Stimulated activated CD8-positive, alpha-beta memory T cell treated with anti-CD3 and anti-CD28 coated beads, Interleukin-15, amount 100 ng/mL, for 24 hours (primary cell): ENCODE data around the gene MROH2B.
"Not testable (repeated sequence)": the region's sequence is repeated elsewhere in the genome, so short reads cannot be mapped to it uniquely, and the experiment has no call there.

ENCODE experiments used
- DNase-seq: peaks from one replicate; pipeline ENCODE4 v3.0.0-alpha.2; 2020; ENCODE audit warnings: low read depth

Gene MROH2B

DNA sequence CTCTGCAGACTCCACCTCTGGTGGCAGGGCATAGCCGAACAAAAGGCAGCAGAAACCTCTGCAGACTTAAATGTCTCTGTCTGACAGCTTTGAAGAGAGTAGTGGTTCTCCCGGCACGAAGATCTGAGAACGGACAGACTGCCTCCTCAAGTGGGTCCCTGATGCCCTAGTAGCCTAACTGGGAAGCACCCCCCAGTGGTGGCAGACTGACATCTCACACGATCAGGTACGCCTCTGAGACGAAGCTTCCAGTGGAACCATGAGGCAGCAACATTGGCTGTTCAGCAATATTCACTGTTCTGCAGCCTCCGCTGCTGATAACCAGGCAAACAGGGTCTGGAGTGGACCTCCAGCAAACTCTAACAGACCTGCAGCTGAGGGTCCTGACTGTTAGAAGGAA lies 48.5 kb downstream of the MROH2B start:
- not testable (repeated sequence) for DNase-seq

DNA sequence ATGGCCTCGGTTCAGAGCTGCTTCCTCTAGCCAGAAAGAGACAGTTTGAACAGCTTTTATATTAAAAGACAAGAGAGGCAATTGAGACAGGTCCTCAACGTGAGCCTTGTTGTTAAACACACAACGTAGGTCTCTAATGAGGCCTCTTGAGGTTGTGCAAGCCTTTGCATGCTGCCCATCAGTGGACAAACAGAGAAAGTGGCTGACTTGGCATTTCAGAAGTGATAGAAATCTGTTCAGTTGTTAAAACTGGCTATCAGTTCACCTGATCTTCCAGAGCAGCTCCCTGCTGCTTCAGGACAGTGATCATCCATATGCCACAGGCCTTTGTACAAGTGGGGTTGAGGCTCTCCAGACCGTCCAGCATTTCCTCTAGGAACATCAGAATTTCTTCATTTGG lies 58.8 kb downstream of the MROH2B start:
- DNase-seq = no peak

DNA sequence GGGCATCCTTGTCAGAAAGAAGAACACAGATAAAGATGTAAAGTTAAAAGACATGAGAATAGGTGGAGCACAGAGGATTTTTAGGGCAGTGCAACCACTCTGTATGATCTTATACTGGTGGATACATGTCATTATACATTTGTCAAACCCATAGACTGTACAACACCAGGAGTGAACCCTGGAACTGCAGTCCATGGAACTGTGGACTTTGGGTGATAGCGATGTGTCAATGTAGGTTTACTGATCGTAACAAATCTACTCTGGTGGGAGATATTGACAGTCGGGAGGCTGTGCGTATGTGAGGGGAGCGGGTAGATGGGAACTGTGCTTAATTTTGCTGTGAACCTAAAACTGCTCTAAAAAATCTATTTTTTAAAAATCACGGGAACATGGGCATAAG lies 60.6 kb downstream of the MROH2B start:
- DNase-seq = no peak

DNA sequence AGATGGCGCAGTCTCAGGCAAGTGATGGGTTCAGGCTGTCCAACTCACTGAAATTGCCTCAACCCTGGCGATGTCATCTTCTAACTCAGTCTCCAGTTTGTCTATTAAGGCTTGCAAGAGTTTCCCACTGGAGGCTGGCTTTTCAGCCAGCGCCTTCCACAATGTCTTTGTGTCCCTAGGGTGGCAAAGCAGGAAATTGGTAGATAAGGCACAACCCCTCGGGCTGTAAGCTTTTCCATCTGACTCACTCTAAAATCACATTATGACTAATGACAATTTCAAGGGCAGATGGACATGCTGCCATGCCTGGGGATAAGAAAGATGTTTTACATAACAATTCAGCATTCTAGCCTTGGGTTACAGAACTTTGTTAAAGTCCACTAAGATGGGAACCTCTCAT lies 61.9 kb downstream of the MROH2B start:
- no peak for DNase-seq

DNA sequence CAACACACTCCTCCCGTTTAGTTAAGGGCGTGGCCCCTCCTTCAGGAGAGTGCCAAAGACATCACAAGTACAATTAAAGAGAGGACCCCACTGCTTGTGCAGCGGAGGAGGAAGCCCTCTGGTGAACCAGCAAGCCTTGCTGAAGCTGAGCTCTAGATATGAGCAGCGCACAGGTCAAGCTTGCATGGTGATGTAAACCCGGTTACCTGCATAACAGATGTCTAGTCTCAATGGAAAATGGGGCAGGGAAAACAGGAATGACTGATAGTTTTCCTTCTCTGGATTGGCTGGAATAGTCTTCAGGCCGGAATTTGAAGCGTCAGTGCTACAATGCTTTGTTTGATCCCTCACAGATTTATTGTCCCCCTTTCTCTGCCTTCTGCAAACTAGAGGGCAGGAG lies 66.2 kb downstream of the MROH2B start:
- no peak for DNase-seq

DNA sequence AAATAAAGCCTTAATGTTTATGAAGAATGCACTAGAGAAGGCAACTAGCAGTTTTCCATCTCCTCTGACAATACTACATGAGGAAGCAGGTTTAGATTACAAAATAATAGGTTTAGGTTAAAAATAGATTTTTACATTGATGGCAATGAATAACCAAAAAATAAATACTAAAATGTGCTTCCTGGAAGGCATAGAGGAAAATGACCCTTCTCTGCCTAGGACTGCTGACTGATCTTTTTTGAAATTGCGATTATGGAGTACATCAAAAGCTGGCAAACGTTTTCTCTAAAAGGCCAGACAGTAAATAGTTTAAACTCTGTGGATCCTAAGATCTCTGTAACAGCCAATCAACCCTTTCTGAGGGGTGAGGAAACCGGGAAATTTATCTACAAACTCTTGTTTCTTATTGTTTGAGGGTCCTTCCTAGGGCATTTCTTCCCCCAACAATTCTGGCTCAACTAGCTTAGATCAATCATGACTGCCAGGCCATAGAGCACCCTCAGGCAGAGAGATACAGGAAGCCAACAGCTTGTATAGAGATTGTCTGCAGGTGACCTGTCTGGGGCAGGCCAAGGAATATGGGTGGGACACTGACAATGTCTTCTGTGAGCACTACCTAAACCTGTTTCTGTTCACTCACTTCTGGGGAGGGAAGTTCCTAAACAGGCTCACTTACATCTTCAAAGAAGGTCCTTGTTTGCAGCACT lies 67.3 kb downstream of the MROH2B start:
- DNase-seq = no peak

DNA sequence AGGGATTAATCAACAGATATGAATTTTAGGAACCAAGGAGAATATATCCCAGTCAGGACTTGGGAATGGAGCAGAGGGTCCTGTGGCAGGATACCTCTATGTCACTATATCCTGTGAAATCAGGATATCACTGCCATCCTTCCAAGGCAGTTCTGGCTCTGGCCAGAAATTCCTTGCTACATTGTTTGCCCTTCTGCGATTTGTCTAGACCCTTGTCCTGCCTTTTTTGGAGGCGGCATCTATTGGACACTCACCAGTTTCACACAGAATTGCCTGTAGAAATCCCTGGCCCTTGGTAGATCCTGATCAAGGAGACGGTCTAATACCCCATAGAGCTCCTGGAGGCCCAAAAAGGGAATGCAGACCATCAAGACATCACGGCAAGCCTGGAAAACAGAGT lies 71.2 kb downstream of the MROH2B start:
- DNase-seq = no peak

DNA sequence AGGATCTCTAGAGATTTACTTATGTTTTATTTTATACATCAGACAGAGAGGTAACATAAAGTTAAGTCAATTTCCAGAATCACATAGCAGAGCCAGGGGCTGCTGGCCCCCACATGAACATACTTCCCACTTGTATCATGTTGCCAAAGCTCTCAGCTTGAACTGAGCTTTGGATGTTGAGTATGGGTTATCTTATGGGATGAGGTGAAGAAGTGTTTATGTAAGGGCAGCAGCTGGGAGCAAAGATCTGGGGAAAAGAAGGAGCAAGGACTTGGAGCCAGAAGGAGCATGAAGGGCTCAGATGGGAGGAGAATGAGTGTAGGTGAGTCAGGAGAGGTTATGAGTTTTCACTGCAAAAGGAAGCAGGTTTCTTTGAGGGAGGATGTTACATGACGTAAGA lies 72.0 kb downstream of the MROH2B start:
- no peak for DNase-seq

DNA sequence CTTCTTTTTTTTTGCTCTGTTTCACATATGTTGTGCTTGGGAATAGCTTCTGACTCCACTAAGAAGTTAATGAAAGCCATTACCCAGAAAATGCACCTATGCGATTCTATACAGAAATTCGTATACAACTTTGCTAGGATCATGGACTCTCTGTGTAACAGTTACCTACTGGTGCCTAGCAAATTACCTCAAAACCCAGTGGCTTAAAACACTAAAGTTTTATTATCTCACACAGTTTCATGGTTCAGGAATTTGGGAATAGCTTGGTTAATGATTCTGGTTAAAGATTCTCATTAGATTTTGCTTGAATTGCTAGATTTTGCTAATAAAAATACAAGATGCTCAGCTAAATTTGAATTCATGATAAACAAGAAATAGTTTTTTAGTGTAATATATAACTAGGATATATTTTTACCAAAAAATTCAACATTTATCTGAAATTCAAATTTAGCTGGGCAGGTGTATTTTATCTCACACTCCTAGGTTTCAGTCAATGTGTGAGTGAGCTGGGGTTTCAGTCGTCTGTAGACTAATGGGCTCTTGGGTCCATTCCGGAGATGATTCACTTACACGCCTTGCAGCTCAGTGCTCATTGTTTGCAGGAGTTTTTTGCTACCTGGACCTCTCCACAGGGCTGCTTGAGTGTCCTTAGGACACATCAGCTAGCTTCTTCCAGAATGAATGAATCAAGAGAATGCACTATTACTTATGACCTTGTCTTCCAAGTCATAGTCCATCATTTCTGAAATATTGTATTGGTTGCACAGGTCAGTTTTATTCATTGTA lies 75.1 kb downstream of the MROH2B start:
- DNase-seq = no peak

DNA sequence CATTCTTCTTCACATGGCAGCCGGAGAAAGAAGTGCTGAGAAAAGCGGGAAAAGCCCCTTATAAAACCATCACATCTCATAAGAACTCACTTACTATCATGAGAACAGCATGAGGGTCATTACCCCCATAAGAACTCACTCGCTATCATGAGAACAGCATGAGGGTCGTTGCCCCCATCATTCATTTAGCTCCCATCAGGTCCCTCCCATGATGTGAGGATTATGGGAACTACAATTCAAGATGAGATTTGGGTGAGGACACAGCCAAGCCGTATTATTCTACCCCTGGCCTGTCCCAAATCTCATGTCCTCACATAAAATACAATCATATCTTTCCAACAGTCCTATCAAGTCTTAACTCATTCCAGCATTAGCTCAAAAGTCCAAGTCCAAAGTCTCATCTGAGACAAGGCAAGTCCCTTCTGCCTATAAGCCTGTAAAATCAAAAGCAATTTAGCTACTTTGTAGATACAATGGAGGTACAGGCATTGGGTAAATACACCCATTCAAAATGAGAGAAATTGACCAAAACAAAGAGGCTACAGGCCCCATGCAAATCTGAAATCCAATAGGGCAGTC lies 79.1 kb downstream of the MROH2B start:
- no peak for DNase-seq

DNA sequence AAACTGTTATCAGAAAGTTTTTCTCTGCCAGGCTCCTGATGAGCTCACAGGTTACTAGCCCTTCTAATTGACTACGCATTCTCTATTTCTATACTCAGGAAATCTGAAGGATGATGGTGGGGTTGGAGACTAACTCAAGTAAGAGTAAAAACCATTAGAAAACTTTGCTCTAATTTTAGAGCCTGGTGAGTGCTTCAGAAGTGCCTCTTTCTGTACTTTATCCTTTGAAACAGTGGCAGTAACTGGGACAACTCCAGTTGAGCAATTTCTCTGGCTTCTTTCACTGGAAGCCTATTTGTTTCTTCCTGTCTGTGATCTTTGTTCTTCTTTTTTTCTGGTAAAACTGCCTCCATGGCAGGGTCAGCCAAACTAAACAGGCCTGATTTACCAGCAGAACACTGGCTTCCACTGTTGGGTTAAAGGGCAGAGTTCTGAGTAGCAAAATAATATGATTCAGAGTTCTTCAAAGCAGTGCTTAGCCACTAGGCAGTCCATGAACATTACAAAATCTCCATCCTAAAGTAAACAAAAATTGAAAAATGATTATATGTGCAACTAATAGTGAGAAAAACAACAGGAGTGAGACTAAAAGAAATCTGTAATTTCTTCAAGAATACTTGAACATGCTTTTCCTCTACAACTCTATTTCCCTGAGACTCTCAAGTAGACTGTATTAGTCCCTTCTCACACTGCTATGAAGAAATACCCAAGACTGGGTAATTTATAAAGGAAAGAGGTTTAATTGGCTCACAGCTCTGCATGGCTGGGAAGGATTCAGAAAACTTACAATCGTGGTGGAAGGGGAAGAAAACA lies 79.8 kb downstream of the MROH2B start:
- no peak for DNase-seq

DNA sequence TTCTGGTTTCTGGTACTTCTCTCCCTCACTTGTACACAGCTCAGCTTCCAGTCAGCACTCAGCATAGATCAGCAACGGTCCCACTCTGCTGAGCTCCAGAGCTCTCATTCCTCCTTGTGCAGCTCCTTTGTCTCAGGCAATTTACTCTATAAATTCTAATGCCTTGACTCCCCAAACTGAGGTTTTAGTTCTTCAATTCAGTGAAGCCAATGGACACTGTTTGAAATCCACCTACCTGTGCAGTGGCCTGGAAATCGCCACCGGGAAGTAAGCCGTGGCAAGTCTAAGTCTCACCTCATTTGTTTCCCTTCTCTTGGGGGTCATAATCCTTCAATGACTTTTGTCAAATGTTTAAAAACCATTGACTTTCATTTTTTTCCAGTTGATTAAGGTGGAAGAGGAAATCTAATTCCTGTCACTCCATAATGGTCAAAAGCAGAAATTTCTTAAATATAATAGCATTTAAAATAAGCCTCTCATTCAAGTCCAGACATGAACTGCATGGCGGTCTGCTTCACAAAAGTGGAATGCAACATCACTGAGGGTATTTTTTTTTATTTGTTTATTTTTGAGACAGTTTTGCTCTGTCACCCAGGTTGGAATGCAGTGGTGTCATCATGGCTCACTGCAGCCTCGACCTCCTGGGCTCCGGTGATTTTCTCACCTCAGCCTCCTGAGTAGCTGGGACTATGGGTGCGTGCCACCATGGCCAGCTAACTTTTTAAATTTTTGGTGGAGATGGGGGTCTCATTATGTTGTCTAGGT lies 82.2 kb downstream of the MROH2B start:
- DNase-seq = no peak

DNA sequence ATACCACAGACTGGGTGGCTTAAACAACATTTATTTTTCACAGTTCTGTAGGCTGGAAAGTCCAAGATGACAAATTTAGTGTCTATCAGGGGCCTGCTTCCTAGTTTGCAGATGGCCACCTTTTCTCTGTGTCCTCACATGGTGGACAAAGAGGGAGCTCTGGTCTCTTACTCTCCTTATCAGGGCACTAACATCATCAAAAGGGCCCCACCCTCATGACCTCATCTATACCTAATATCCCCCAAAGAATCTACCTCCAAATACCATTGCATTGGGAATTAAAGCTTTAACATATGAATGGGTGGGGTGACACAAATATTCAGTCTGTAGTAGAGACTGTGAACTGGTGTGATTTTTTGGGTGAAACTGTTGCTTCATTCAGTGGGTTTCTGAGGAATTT lies 83.8 kb downstream of the MROH2B start:
- no peak for DNase-seq

DNA sequence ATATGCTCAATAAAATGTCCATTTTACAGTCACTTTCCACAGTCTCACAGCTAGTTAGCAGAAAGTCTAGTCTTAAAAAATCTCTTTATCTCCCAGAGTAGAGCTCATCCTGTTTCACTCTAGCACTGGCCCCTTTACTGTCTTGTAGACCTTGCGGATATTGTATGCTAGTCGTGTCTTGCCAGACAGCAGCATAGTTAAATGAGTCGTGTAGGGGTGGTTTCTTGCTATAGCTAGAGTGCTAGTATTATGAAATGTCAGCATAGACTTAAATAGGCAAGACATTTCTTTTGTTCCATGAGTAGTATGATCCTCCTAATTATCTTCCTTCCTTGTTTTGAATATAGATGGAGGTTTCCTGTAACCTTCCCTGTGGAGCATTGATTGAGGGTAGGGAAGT lies 84.5 kb downstream of the MROH2B start:
- no peak for DNase-seq

DNA sequence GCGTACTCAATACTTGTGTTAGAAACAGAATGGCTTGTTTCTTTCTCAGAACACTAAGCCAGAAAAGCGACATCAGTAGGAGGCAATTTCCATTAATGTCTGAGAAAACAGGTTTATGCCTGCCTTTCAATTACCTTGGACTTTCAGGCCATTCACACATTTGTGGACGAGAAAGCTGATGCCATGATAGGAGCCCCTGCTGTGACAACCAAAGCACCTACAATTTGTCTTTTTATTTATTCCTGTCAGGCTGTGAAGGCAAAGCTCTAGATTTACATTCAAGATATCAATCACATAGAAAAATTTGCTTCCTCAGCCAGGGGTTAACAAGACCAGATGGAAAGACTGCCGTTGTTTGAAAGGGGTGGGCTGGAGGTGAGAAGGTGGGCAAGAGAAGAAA lies 85.6 kb downstream of the MROH2B start:
- no peak for DNase-seq

DNA sequence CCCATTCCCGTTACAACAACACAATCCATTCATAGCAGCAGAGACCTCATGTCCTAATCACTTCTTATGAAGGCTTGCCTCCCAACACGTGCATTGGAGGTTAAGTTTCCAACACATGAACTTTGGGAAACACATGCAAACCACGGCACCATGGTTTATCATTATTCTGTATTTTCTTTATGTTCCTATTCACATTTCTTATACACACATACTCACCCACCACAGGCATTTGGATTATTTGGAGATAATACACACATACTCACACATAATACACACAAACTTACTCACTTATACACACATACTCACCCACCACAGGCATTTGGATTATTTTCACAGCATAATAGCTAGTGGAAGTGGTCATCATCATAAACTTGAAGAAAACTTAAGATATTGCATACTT lies 86.3 kb downstream of the MROH2B start:
- DNase-seq = no peak

DNA sequence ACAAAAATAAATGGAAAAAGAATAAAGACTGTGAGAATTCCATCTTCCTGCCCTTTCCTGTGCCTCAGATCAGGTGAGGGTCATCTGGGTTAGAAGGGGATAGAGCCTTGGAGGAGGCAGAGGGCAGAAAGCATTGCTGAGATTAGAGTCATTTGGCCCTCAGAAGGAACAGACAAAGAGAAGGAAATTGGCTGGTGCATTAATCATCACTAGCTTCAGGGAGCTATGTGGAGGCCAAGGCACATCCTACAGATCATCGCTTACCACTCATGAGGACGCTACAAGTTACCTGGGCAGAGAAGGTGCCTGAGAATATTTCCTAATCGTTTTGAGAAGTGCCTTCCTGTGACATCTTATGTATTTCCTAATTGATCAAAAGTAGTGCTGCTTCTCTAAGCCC lies 87.4 kb downstream of the MROH2B start:
- DNase-seq = no peak

DNA sequence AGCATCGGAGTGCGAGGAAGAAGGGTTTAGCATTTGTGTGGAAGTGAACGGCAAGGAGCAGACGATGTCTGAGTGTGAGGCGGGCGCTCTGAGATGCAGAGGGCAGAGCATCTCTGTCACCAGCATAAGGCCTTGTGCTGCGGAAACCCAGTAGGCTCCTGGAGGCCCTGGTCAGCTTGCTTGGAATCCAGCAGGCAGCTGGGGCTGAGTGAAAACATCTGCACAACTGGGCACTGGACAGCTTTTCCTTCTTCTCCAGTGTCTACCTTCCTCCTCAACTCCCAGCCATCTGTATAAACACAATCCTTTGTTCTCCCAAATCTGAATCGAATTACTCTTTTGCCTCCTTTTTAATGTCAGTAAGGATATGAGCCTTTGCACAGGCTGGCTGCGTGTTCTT lies 89.7 kb downstream of the MROH2B start:
- no peak for DNase-seq

DNA sequence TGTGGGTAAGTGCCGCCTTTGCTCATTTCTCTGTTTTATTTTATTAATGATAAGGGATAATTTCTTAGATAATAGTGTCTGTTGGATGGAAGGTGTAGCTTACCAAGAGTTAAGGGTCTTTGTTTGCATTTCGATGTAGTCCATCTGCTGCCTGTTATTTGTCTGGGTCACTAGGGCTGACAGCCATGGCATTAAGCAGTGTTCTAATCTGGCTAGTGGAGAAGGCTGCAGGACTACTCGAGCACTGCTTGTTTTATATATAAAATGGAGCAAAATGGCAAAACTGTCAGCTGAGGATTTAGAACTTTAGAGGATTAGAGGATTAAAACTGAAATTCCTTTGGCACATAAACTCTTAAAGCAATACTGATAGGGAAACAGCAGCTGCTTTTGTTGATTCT lies 94.3 kb downstream of the MROH2B start:
- no peak for DNase-seq

DNA sequence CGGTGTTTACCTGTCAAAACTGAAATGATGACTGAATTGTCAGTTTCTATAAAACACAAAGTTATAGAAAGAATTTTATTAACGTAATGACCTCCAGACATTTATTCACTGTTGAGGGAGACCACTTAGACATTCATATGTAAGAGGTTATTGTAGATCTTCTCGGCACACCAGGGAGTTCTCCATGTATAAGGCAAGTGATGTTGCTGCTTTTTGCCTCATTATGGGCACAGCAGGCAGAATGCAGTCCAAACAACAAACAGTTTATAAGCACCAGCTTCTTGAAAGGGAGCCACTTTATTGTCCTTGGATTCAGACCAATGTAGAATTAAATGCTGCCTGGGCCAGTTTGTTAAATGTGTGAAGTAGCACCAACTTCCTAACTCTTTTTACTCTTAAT lies 95.1 kb downstream of the MROH2B start:
- DNase-seq = no peak

DNA sequence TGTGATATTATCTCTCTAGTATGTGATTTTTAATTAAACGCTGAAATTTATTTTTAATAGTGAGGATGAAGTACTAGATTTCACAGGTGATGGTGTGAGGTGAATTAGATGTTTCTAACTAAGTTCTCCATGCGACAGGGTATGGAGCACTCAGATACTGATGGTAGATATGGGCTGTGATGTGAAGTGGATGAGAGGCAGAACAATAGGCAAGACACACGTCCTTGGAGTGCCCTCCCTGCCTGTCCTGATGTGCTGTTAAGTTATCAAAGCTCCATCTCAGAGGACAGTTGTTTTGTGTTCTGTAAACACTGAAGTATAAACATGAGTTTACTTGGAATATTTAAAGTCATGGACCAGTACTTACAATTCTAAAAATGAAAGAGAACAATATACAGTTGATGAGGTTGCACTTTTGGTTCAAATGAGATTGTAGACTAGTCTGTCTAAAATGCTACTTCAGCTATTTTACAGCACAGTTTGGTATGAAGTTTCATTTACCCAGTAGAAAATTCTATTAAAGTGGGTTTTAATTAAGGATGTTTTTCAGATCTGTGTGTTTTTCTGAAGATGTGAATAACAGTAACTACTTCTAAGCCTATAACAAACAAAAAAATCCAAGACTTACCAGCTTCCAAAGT lies 97.7 kb downstream of the MROH2B start:
- DNase-seq = no peak
